ENCODE results near the gene TIAM2. TPM values are rescaled to one million over a fixed set of nuclear protein-coding genes. Genes with fewer than 3 reads are reported as not detected.
"Not testable (repeated sequence)": the region's sequence is repeated elsewhere in the genome, so short reads cannot be mapped to it uniquely, and the experiment has no call there.

The TIAM2 gene
- total RNA-seq, 2 donors from 2014 or later: 4.7 to 5.0 TPM

DNA sequence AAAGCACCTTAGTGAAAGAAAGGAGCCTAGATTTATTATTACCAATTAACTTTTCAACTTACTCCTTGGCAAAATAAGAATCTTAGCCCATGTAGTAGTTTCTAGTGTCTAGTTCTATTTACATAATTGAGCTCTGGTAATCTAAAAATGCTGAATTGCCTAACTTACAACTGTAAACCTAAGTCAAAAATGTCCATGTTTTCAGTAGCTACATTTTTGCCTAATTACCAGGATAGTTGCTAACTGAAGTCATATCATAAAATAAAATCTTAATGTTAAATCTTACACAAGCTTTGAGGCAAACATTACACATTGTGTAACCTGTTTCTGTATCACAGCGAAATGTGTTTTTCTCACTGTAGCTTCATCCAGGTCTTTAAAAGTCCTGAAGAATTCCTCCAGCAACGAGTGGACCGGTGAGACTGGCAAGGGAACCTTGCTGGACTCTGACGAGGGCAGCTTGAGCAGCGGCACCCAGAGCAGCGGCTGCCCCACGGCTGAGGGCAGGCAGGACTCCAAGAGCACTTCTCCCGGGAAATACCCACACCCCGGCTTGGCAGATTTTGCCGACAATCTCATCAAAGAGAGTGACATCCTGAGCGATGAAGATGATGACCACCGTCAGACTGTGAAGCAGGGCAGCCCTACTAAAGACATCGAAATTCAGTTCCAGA lies 261.1 kb downstream of the TIAM2 start:
- H3K4me1 Mint-ChIP-seq: peaks cover 6% of the 10 kb centered on the region
- peaks cover 96% of the 10 kb centered on the region for H3K36me3 Mint-ChIP-seq (ENCODE audit: low read depth)
- ATAC-seq (replicated peaks): no peak
- no peak overlapping the region for H3K27ac Mint-ChIP-seq
- no peak overlapping the region for H3K4me3 Mint-ChIP-seq
- H3K27me3 Mint-ChIP-seq: no peaks in the 10 kb centered on the region
- H3K9me3 Mint-ChIP-seq: no peaks in the 10 kb centered on the region

DNA sequence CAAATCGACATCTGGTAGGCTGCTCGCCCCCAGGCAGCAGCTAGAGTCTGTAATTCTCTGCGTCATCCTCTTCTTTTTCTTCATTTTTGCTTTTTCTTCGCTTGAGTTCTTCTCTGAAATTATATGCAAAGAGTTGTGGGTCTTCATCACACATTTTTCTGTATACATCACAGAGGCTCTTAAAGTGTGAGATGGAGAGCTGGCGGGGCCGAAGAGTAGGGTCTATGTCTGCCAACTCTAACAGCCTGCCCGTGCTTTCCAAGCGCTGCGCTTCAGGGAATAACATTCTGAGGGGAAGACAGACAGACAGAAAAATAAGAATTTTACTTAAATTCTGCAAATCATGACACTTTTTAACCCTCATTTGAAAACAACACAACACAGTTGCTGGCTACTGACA lies 262.7 kb downstream of the TIAM2 start:
- no peak overlapping the region for H3K27ac Mint-ChIP-seq
- H3K4me3 Mint-ChIP-seq: no peak overlapping the region
- ATAC-seq (replicated peaks): no peak
- peaks cover 94% of the 10 kb centered on the region for H3K36me3 Mint-ChIP-seq (ENCODE audit: low read depth)
- no peaks in the 10 kb centered on the region for H3K9me3 Mint-ChIP-seq
- H3K27me3 Mint-ChIP-seq: no peaks in the 10 kb centered on the region
- H3K4me1 Mint-ChIP-seq: peaks cover 12% of the 10 kb centered on the region

DNA sequence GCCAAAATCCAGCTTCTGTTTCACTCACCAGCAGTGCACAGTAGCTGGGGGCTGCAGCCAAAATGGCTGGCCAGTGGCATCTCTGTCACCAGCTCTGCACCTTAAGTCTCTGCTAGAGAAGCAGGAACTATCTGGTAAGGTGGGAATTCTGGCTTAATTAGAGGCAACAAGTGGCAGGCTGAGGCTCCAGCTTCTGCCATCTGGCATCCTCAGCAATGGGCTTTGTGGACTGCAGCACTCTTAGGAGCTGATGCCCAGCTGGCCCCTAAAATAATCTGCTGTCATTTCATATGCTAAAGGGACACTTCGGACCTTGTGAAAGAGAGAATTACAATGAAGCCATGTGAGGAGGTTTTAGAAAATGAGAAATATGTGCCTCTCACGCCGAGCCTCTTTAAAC lies 264.1 kb downstream of the TIAM2 start:
- no peaks in the 10 kb centered on the region for H3K27me3 Mint-ChIP-seq
- H3K27ac Mint-ChIP-seq: no peak overlapping the region
- peaks cover 88% of the 10 kb centered on the region for H3K36me3 Mint-ChIP-seq (ENCODE audit: low read depth)
- ATAC-seq (replicated peaks): no peak
- no peaks in the 10 kb centered on the region for H3K9me3 Mint-ChIP-seq
- peaks cover 12% of the 10 kb centered on the region for H3K4me1 Mint-ChIP-seq
- H3K4me3 Mint-ChIP-seq: no peak overlapping the region

DNA sequence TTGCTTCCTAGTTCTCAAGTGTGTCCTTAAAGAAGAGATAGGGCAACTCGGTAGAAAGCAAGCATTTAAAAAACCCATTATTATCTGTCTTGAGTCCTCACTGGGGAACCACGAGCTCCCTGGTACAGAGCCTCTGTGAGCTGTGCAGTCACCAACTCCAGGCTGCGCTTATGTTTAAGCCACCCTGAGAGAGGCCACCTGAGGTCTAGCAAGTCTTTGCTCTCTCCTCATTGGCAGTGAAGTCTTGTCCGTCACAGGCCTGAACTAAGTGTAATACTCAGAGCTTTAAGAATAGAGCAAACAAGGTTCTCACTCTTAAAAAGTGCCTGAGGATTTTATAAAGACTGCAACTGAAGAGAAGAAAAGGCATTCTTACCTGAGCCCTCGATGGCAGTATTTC lies 264.8 kb downstream of the TIAM2 start:
- H3K9me3 Mint-ChIP-seq: no peaks in the 10 kb centered on the region
- no peak overlapping the region for H3K27ac Mint-ChIP-seq
- H3K4me3 Mint-ChIP-seq: no peak overlapping the region
- no peak for ATAC-seq (replicated peaks)
- peaks cover 12% of the 10 kb centered on the region for H3K4me1 Mint-ChIP-seq
- H3K27me3 Mint-ChIP-seq: no peaks in the 10 kb centered on the region
- peaks cover 88% of the 10 kb centered on the region for H3K36me3 Mint-ChIP-seq (ENCODE audit: low read depth)

DNA sequence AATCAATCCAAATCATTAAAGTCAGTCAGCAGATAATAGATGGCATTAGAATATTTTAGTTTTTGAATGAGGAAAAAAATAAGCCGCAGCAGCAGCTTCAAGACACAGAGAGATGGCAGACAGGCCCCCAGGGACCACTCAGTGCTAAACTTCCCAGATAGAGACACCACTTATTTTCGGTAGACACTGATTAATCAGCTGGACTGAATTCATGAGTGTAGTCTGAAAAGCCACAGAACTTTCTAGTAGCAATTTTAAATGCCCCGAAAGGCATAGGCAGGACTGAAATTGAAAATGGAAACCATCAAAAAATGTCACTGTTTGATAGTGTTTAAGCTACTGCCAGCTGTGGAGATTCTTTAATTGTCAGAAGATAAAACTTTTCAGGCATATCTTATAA lies 265.6 kb downstream of the TIAM2 start:
- Mint-ChIP-seq H3K27me3 (no peaks in the 10 kb centered on the region), H3K4me1 (peaks cover 12% of the 10 kb centered on the region), H3K27ac (peak overlapping the region; percentile 43), H3K4me3 (no peak overlapping the region), H3K9me3 (no peaks in the 10 kb centered on the region), H3K36me3 (ENCODE audit: low read depth) (peaks cover 87% of the 10 kb centered on the region)
- ATAC-seq (replicated peaks): peak; percentile 9

DNA sequence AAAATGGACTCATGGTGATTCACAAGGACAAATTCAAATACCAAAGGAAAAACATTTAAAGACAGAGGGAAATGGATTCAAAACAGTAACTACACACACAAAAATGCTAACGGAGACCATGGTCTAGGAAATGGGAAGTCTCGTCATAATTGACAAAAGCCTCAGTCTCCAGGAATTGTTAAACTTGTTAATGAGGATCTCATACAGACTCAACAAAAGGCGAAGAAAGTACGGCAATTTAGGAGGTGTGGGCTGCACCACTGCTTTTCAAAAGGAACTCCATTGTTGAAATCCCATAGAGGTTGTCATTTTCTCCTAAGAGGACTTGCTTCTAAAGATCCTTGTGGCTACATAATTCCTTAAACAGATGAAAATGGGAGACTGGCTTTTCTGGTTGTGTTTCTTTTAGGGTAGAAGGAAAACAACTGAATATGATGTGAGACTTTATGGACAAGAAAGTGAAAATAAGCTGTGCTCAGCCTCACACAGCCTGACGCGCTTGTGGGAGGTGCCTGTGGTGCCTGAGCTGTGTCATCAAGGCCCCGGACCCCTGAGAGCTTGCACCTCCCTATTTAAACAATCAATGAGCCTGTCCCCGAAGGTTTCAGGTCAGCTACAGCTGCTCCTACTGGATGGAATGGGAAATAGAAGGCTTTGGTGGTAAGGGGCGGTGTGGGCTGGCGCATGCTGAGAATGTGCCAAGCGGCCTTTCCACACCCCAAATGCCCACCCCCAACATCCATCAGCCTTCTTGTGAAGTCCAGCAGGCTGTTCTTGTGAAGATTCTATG lies 266.2 kb downstream of the TIAM2 start:
- Mint-ChIP-seq H3K27ac (peak overlapping the region; percentile 43), H3K36me3 (ENCODE audit: low read depth) (peaks cover 87% of the 10 kb centered on the region), H3K4me3 (no peak overlapping the region), H3K27me3 (no peaks in the 10 kb centered on the region), H3K4me1 (peaks cover 16% of the 10 kb centered on the region), H3K9me3 (no peaks in the 10 kb centered on the region)
- no peak for ATAC-seq (replicated peaks)

DNA sequence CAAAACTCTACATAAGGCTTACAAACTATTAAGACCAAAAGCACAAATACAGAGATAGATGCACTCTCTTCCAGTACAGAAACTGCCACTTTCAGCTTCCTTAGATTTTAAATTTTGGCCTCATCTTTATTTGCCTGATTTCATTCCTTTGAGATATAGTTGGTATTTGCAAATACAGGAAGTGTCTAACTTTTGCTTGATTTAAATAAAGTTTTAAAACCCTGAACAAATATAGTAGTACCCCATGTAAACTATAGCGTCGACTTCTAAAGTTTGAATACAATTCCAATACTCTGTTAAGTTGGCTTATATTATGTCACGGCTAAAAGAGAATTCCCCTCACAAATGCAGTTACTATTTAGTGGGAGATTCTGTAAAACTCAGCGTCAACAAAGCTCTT lies 267.5 kb downstream of the TIAM2 start:
- Mint-ChIP-seq H3K4me3 (no peak overlapping the region), H3K4me1 (peaks cover 16% of the 10 kb centered on the region), H3K36me3 (ENCODE audit: low read depth) (peaks cover 83% of the 10 kb centered on the region), H3K9me3 (no peaks in the 10 kb centered on the region), H3K27ac (peak overlapping the region; percentile 28), H3K27me3 (no peaks in the 10 kb centered on the region)
- no peak for ATAC-seq (replicated peaks)

DNA sequence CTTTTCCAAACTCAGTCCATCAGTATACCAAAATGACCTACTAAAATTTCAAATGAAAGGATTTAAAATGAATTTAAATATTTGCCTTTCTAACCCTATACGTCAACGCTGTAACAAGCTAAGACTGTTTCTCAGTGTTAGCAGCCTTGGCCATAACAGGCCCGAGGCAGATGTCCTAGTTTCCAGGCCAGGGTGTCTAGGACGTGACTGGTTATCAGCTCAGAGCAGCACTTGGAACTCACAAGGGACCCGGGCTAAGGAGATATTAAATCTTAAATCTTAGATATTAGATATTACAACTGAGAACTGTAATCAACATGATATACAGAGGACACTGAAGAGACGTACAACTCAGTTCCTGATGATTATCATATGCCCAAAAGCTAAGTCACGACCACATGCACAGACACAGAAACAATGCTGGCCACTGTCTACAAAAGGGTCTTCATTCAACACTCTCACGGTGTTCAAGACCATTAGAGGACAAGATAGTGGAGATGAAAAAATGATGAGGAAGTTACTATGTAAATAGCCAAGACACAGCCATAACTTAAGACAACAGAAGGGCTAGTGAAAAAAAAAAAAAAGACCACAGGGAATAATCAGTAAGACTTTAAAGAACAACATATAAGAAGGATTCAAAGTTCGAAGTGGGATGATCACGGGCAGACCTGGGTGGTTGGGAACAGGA lies 268.4 kb downstream of the TIAM2 start, which contains the start of gene CLDN20:
CLDN20 (plus strand) TSS at position 641 of the 691 bp plus-strand sequence. CDS start 11,707 bp downstream, outside the sequence.
- Mint-ChIP-seq H3K36me3 (ENCODE audit: low read depth) (peaks cover 82% of the 10 kb centered on the region), H3K9me3 (no peaks in the 10 kb centered on the region), H3K4me3 (no peak within 1 kb of the TSS), H3K27ac (peak within 1 kb of the TSS; percentile 18), H3K4me1 (peaks cover 22% of the 10 kb centered on the region), H3K27me3 (no peaks in the 10 kb centered on the region)
- ATAC-seq (replicated peaks): no peak

DNA sequence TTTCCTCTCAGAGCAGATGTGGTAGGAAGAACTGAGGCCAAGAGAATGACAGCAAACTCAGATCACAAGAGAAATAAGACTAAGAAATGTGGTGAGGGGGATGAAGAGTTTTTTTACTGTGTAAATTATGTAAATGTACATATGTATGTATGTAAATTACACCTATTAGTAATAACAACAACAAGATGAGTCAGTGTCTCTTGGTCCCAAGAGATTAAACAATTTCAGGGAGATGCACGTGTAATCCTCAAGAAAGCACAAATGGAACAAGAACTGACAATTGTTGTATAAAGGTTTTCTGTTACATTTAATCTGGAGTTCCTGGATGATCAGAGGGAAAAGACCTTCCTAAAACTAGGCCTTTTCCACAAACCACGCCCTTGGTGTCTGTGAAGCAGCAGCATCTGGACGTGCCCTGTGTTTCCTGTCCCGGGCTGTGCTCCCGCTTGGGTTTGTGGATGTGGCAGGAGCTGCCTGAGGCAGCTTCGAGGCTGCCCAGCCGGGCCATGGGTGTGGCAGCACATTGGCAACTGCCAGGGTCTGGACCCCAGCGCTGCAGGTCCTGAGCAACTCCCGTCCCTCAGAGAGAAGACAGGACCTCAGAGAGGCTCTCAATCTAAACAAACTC lies 269.7 kb downstream of the TIAM2 start:
- no peaks in the 10 kb centered on the region for H3K9me3 Mint-ChIP-seq
- H3K4me1 Mint-ChIP-seq: peaks cover 24% of the 10 kb centered on the region
- H3K27me3 Mint-ChIP-seq: no peaks in the 10 kb centered on the region
- no peak overlapping the region for H3K4me3 Mint-ChIP-seq
- H3K36me3 Mint-ChIP-seq (ENCODE audit: low read depth): peaks cover 75% of the 10 kb centered on the region
- no peak for ATAC-seq (replicated peaks)
- H3K27ac Mint-ChIP-seq: peak overlapping the region; percentile 18

DNA sequence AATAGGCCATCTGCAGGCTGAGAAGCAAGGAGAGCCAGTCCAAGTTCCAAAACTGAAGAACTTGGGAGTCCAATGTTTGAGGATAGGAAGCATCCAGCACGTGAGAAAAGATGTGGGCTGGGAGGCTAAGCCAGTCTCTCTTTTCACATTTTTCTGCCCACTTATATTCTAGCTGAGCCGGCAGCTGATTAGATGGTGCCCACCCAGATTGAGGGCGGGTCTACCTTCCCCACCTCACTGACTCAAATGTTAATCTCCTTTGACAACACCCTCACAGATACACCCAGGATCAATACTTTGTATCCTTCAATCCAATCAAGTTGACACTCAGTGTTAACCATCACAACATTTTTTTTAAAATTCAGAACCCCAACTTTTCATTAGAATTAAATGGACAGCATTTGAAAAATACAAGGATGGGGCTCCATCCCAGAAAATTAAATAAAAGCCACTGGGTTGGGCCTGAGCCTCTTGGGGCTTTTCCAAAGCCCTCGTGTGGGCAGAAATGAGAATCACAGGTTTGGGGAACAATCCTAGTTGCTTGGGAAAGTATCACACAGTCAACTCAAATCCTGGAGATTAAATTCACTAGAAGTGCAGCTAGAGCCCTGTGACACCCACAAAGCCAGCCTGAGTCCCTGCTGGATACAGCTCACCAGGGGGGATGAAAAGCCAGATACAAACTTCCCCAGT lies 270.9 kb downstream of the TIAM2 start:
- Mint-ChIP-seq H3K9me3 (no peaks in the 10 kb centered on the region), H3K27ac (no peak overlapping the region), H3K36me3 (ENCODE audit: low read depth) (peaks cover 68% of the 10 kb centered on the region), H3K4me1 (peaks cover 24% of the 10 kb centered on the region), H3K27me3 (no peaks in the 10 kb centered on the region), H3K4me3 (no peak overlapping the region)
- no peak for ATAC-seq (replicated peaks)

DNA sequence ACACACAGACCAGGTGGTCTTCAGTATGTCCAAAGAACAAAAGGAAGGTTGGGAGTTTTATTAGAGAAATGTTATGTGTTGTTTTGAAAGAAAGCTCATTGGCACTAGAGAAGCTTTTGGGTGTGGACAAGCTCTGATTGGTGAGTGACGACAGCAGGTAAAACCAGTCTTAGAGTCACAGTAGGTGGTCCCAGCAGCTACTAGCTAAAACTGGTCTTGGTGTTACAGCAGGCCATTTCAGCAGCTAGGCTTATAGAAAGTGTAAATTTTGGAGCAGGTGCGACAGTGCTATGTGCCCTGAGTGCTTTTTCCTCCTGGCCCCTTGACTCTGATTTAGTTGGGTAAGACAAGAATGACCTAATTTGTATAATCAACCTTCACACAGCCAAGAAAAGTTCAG lies 272.3 kb downstream of the TIAM2 start:
- Mint-ChIP-seq H3K4me3 (no peak overlapping the region), H3K27ac (no peak overlapping the region), H3K4me1 (peaks cover 17% of the 10 kb centered on the region), H3K36me3 (ENCODE audit: low read depth) (peaks cover 62% of the 10 kb centered on the region), H3K9me3 (no peaks in the 10 kb centered on the region), H3K27me3 (no peaks in the 10 kb centered on the region)
- no peak for ATAC-seq (replicated peaks)

DNA sequence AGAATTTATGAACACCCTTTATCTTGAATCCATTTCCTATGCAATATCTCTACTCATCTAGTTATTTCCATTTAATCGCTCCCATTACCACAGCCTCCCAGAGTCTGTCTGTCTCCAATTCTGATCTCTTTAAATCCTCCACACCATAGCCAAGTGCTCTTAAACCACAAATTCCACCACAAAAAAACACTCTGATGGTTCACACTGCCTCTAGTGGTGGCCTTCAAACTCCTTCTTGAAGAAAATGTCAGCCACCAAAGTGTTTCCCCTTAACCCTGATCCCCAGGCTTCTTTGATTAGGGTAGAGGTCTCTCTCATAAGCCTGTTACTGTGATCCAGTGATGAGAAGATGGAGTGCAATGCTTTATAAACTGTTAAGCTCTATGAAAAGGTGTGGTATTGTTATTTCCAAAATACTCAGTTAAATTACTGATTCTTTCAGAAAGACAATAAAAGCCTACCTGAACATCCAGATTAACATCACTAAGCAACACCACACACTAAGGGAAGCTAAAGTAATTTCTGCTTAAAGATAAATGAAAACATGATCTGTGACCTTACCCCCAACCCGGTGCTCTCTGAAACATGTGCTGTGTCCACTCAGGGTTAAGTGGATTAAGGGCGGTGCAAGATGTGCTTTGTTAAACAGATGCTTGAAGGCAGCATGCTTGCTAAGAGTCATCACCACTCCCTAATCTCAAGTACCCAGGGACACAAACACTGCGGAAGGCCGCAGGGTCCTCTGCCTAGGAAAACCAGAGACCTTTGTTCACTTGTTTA lies 273.2 kb downstream of the TIAM2 start:
- Mint-ChIP-seq H3K4me1 (peaks cover 15% of the 10 kb centered on the region), H3K27ac (peak overlapping the region; percentile 25), H3K36me3 (ENCODE audit: low read depth) (peaks cover 65% of the 10 kb centered on the region)
- H3K4me3 Mint-ChIP-seq; H3K27me3 Mint-ChIP-seq; ATAC-seq (replicated peaks); H3K9me3 Mint-ChIP-seq: not testable (repeated sequence)

DNA sequence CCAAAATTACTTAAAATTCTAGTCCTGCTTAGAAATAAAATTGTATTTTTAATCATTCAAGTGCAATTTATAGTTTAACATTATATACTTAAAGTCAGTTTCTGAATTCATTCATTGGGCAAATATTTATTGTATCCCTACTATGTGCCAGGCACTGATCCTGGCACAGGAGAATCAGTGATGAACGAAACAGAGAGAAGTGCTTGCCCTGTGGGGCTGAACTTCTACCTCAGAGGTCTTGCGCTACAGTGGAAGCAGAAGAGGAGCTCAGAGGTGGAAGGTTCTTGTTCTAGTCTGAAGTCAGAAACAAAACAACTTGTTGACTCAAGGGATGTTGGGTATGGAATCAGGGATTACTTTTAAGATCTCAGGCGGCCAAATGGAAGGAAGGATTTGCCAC lies 274.6 kb downstream of the TIAM2 start:
- Mint-ChIP-seq H3K4me3 (no peak overlapping the region), H3K9me3 (no peaks in the 10 kb centered on the region), H3K27me3 (no peaks in the 10 kb centered on the region), H3K4me1 (peaks cover 24% of the 10 kb centered on the region), H3K27ac (no peak overlapping the region), H3K36me3 (ENCODE audit: low read depth) (peaks cover 60% of the 10 kb centered on the region)
- ATAC-seq (replicated peaks): no peak

Data from activated T-helper 17 cell treated with anti-CD3 and anti-CD28 coated beads, Interleukin-2, amount 50 U/mL, for 72 hours (primary cell).